Activated CD8-positive, alpha-beta memory T cell treated with anti-CD3 and anti-CD28 coated beads for 4 hours (primary cell): Measurements from ENCODE around the gene NDUFS6.

Experiments
- DNase-seq, 2 donors: peaks; one replicate each; pipeline ENCODE4 v3.0.0-alpha.2; 2020; ENCODE audit warnings: low read depth in 2 of 2

Gene NDUFS6

GRCh38 chr5:1801222-1801966, at the start of gene NDUFS6:
Gene NDUFS6 (plus strand): TSS chr5:1801407. CDS start chr5:1801418, 11 bp downstream.
- DNase-seq, result peak; percentile 59 to 71

GRCh38 chr5:1751864-1752822, 49.1 kb upstream of the NDUFS6 start:
- no peak for DNase-seq

GRCh38 chr5:1752881-1753280, 48.3 kb upstream of the NDUFS6 start:
- no peak for DNase-seq

- DNase-seq, result no peak
Measured at GRCh38 chr5:1753490-1753889, 47.7 kb upstream of the NDUFS6 start.

- no peak for DNase-seq
Measured at GRCh38 chr5:1754531-1755220, 46.5 kb upstream of the NDUFS6 start.

GRCh38 chr5:1755321-1755949, 45.8 kb upstream of the NDUFS6 start:
- DNase-seq, result no peak

GRCh38 chr5:1756481-1756880, 44.7 kb upstream of the NDUFS6 start:
- DNase-seq, result no peak

- DNase-seq, result no peak
Measured at GRCh38 chr5:1757511-1757910, 43.7 kb upstream of the NDUFS6 start.

- no peak for DNase-seq
Measured at GRCh38 chr5:1758574-1758973, 42.6 kb upstream of the NDUFS6 start.

- no peak for DNase-seq
Measured at GRCh38 chr5:1759378-1759970, 41.7 kb upstream of the NDUFS6 start.

- no peak for DNase-seq
Measured at GRCh38 chr5:1760231-1760630, 41.0 kb upstream of the NDUFS6 start.

GRCh38 chr5:1760656-1761452, 40.4 kb upstream of the NDUFS6 start:
- no peak for DNase-seq

GRCh38 chr5:1761453-1761755, 39.8 kb upstream of the NDUFS6 start:
- DNase-seq, result no peak

- no peak for DNase-seq
Measured at GRCh38 chr5:1762121-1762882, 38.9 kb upstream of the NDUFS6 start.

- DNase-seq, result no peak
Measured at GRCh38 chr5:1762883-1763547, 38.2 kb upstream of the NDUFS6 start.

GRCh38 chr5:1763548-1763911, 37.7 kb upstream of the NDUFS6 start:
- no peak for DNase-seq

GRCh38 chr5:1763960-1764605, 37.1 kb upstream of the NDUFS6 start:
- DNase-seq, result no peak

GRCh38 chr5:1764606-1764960, 36.6 kb upstream of the NDUFS6 start:
- no peak for DNase-seq
